DND-41 (cell line): ENCODE results near the gene AGR3.

Source experiments
- CTCF ChIP-seq: IDR thresholded peaks from 2 replicates; pipeline ENCODE4 v1.5.1; 2012; ENCODE audit warnings: borderline replicate concordance, low read length, moderate library complexity, mild to moderate bottlenecking; ENCODE audit not compliant: poor library complexity, severe bottlenecking; ENCODE audit errors: extremely low read depth
- EZH2 ChIP-seq: IDR thresholded peaks from 3 replicates; pipeline ENCODE4 v1.6.1; 2012; ENCODE audit warnings: borderline replicate concordance, low read depth, mild to moderate bottlenecking, moderate library complexity, low read length, inconsistent platforms; ENCODE audit not compliant: severe bottlenecking

- TF ChIP-seq CTCF: no peak
- TF ChIP-seq EZH2: no peak
Observed at GRCh38 chr7:16811551-16811950, 70.2 kb downstream of the AGR3 start.
